A549 treated with Hydrocortisone at 1 μM for 4 hours (cell line): Measurements from ENCODE around the gene DAB1. TPM values are rescaled to one million over a fixed set of nuclear protein-coding genes. Genes with fewer than 3 reads are reported as not detected.

ENCODE experiments used
- total RNA-seq: library from RNA; stranded (reverse); fragments of 200-300 nt; extraction: Qiagen RNA extraction; gene quantifications from 5 replicates; pipeline ENCODE4 v1.2.3, GENCODE V29; 2022

Gene DAB1
- total RNA-seq = not detected in 5 replicates

DNA sequence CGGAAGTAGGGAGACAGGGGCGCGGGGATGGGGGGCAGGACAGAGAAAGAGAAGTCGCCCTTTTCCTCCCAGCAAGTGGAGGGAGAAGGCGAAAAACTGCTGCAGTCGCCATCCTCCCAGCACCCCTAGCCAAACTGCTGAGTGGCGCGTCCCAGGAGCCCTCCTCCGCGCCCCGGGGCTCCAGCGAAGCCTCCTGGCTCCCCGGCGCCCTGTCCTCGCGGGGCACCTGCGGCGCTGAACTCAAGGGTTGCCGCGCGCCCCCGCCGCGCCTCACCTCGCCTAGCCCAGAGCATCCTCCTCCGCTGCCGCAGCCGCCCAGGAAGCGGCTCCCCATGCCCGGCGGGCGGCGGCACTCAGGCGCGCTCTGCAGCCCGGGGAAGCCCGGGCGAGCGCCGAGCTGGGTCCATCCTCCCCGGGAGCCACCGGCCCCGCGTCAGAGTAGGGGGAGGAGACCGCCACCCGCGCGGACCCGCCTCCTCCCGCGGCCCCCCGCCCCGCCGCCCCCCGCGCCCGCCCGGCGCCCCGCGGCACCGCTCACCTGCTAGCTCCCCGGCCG, at the start of gene DAB1:
DAB1 (minus strand) TSS at position 405 of the 556 bp plus-strand sequence. CDS start 133,030 bp downstream, outside the sequence.

DNA sequence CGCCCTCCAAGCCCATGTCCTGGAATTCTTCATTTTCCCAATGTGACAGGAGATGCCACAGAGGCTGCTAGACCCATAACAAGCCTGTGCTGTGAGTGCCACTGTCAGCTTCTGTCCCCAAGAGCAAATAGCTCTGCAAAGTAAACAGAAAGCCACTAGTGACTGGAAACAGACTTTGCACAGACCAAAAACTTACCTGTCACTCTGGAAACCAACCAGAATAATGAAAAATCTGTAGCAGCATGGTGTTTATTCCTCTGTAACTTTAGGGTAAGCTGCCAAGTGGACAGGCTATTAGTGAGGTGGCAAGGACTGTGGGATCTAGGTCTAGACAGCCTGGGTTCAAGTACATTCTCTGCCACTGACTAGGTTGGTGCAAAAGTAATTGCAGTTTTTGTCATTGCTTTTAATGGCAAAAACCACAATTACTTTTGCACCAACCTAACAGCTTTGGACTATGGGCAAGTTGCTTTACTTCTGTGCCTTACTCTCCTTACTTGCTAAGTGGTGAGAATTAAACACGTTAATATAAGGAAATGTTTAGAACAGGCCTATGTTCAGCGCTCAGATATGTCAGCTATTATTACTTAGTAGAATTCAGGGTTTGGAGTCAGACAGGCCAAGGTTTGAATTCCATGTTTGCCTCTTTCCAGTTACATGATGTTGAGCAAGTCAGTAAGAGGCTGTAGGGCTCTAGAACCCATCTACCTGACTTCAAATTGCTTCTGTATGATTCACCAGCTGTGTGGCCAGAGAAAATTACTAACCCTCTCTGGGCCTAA, 457.8 kb downstream of the DAB1 start, which contains the start of gene C8B:
C8B (minus strand) TSS at position 100 of the 782 bp plus-strand sequence; CDS start at position 33, 67 bp downstream.

